ENCODE measurements around the gene PNMA6F.
"Not testable (repeated sequence)": the region's sequence is repeated elsewhere in the genome, so short reads cannot be mapped to it uniquely, and the experiment has no call there.

The PNMA6F gene

GRCh38 chrX:153302796-153303195 lies 18.8 kb downstream of the PNMA6F start:
- no peak for DNase-seq (ENCODE audit: low read depth)

GRCh38 chrX:153301746-153302145 lies 19.8 kb downstream of the PNMA6F start:
- DNase-seq (ENCODE audit: low read depth): no peak

- no peak for DNase-seq (ENCODE audit: low read depth)
Measured at GRCh38 chrX:153299855-153300254, 21.7 kb downstream of the PNMA6F start.

GRCh38 chrX:153297376-153297775 lies 24.2 kb downstream of the PNMA6F start:
- DNase-seq (ENCODE audit: low read depth): no peak

- DNase-seq (ENCODE audit: low read depth): not testable (repeated sequence)
Measured at GRCh38 chrX:153293485-153294071, 28.0 kb downstream of the PNMA6F start.

- not testable (repeated sequence) for DNase-seq (ENCODE audit: low read depth)
Measured at GRCh38 chrX:153288807-153289206, 32.8 kb downstream of the PNMA6F start.

GRCh38 chrX:153285678-153286077 lies 35.9 kb downstream of the PNMA6F start:
- DNase-seq (ENCODE audit: low read depth): not testable (repeated sequence)

- DNase-seq (ENCODE audit: low read depth): not testable (repeated sequence)
Measured at GRCh38 chrX:153283982-153284381, 37.6 kb downstream of the PNMA6F start.

GRCh38 chrX:153281784-153282183 lies 39.8 kb downstream of the PNMA6F start:
- not testable (repeated sequence) for DNase-seq (ENCODE audit: low read depth)

- DNase-seq (ENCODE audit: low read depth): not testable (repeated sequence)
Measured at GRCh38 chrX:153279304-153279703, 42.3 kb downstream of the PNMA6F start.

- DNase-seq (ENCODE audit: low read depth): not testable (repeated sequence)
Measured at GRCh38 chrX:153276049-153276448, 45.5 kb downstream of the PNMA6F start.

GRCh38 chrX:153275418-153275817 lies 46.1 kb downstream of the PNMA6F start:
- not testable (repeated sequence) for DNase-seq (ENCODE audit: low read depth)

GRCh38 chrX:153272584-153272983 lies 49.0 kb downstream of the PNMA6F start:
- DNase-seq (ENCODE audit: low read depth): not testable (repeated sequence)

GRCh38 chrX:153272070-153272469 lies 49.5 kb downstream of the PNMA6F start:
- DNase-seq (ENCODE audit: low read depth): not testable (repeated sequence)

Measured in T-helper 22 cell (primary cell).